ENCODE measurements around the gene TMPRSS7. TPM values are rescaled to one million over a fixed set of nuclear protein-coding genes. Genes with fewer than 3 reads are reported as not detected.
A peak's percentile ranks its signal among the peaks of the same experiment; 100 is the strongest.

TMPRSS7 gene
- total RNA-seq, 1 donor from 2014 or later, result not detected

- ATAC-seq (ENCODE audit: poor library complexity) (no peak), DNase-seq (no peak)
- intact Hi-C loops (cut with DNase I), result no loop called here
Observed at GRCh38 chr3:112086875-112087524, 52.5 kb downstream of the TMPRSS7 start.

- intact Hi-C loops (cut with DNase I), result no loop called here
- DNase-seq (no peak), ATAC-seq (ENCODE audit: poor library complexity) (no peak)
Observed at GRCh38 chr3:112087746-112088145, 53.2 kb downstream of the TMPRSS7 start.

GRCh38 chr3:112088944-112089343 lies 54.4 kb downstream of the TMPRSS7 start:
- ATAC-seq (ENCODE audit: poor library complexity) (no peak), DNase-seq (no peak)
- intact Hi-C loops (cut with DNase I), result no loop called here

GRCh38 chr3:112089956-112090886 lies 55.7 kb downstream of the TMPRSS7 start:
- intact Hi-C loops (cut with DNase I), result no loop called here
- ATAC-seq (ENCODE audit: poor library complexity) (no peak), DNase-seq (no peak)

- no peak for DNase-seq
- no peak for ATAC-seq (ENCODE audit: poor library complexity)
- intact Hi-C loops (cut with DNase I), result no loop called here
Observed at GRCh38 chr3:112090887-112091586, 56.5 kb downstream of the TMPRSS7 start.

GRCh38 chr3:112092496-112093179 lies 58.1 kb downstream of the TMPRSS7 start:
- DNase-seq (no peak), ATAC-seq (ENCODE audit: poor library complexity) (peak; percentile 80)
- intact Hi-C loops (cut with DNase I), result no loop called here

- DNase-seq (no peak), ATAC-seq (ENCODE audit: poor library complexity) (peak; percentile 16)
- intact Hi-C loops (cut with DNase I), result no loop called here
Observed at GRCh38 chr3:112093180-112093522, 58.6 kb downstream of the TMPRSS7 start.

- ATAC-seq (ENCODE audit: poor library complexity), result no peak
- intact Hi-C loops (cut with DNase I), result no loop called here
- DNase-seq, result no peak
Observed at GRCh38 chr3:112095731-112096130, 61.2 kb downstream of the TMPRSS7 start.

- ATAC-seq (ENCODE audit: poor library complexity) (no peak), DNase-seq (no peak)
- intact Hi-C loops (cut with DNase I), result no loop called here
Observed at GRCh38 chr3:112096176-112096575, 61.6 kb downstream of the TMPRSS7 start.

GRCh38 chr3:112097378-112097777 lies 62.8 kb downstream of the TMPRSS7 start:
- ATAC-seq (ENCODE audit: poor library complexity), result peak; percentile 35
- DNase-seq, result no peak
- intact Hi-C loops (cut with DNase I), result no loop called here

- DNase-seq (no peak), ATAC-seq (ENCODE audit: poor library complexity) (no peak)
- intact Hi-C loops (cut with DNase I), result no loop called here
Observed at GRCh38 chr3:112101916-112102315, 67.4 kb downstream of the TMPRSS7 start.

GRCh38 chr3:112104774-112105173 lies 70.2 kb downstream of the TMPRSS7 start:
- intact Hi-C loops (cut with DNase I), result no loop called here
- ATAC-seq (ENCODE audit: poor library complexity) (no peak), DNase-seq (no peak)

GRCh38 chr3:112109322-112109721 lies 74.8 kb downstream of the TMPRSS7 start:
- no peak for ATAC-seq (ENCODE audit: poor library complexity)
- no peak for DNase-seq
- intact Hi-C loops (cut with DNase I), result no loop called here

GRCh38 chr3:112111785-112112402 lies 77.4 kb downstream of the TMPRSS7 start:
- ATAC-seq (ENCODE audit: poor library complexity), result peak; percentile 87
- DNase-seq, result no peak
- intact Hi-C loops (cut with DNase I), result loop anchor here (10.0 kb wide), 1 partner anchor 423 kb away; no protein-coding TSS in a partner anchor

- intact Hi-C loops (cut with DNase I), result loop anchor here (10.0 kb wide), 1 partner anchor 420 kb away; no protein-coding TSS in a partner anchor
- ATAC-seq (ENCODE audit: poor library complexity), result no peak
- DNase-seq, result no peak
Observed at GRCh38 chr3:112114576-112115160, 80.1 kb downstream of the TMPRSS7 start.

GRCh38 chr3:112115161-112115739 lies 80.7 kb downstream of the TMPRSS7 start:
- DNase-seq (no peak), ATAC-seq (ENCODE audit: poor library complexity) (no peak)
- intact Hi-C loops (cut with DNase I), result loop anchor here (10.0 kb wide), 1 partner anchor 420 kb away; no protein-coding TSS in a partner anchor

GRCh38 chr3:112115806-112116383 lies 81.4 kb downstream of the TMPRSS7 start:
- intact Hi-C loops (cut with DNase I), result loop anchor here (10.0 kb wide), 1 partner anchor 419 kb away; no protein-coding TSS in a partner anchor
- DNase-seq, result no peak
- ATAC-seq (ENCODE audit: poor library complexity), result no peak
